Neutrophil (primary cell): ENCODE results near the gene FLAD1.
A peak's percentile ranks its signal among the peaks of the same experiment; 100 is the strongest.

Experiments
- H3K27ac ChIP-seq: fragments of 200-600 bp; sonication (generic); 2 replicates; pipeline ENCODE4 v1.5.1; 2016; ENCODE audit warnings: mild to moderate bottlenecking, moderate library complexity
- H3K27me3 ChIP-seq: fragments of 200-600 bp; sonication (generic); 2 replicates; pipeline ENCODE4 v1.6.0; 2016; ENCODE audit warnings: mild to moderate bottlenecking
- H3K36me3 ChIP-seq: fragments of 200-600 bp; sonication (generic); 2 replicates; pipeline ENCODE4 v1.5.1; 2017
- H3K4me1 ChIP-seq, 2 experiments: fragments of 200-600 bp in 1 of 2; sonication (generic) in 1 of 2; 1 replicate in 1 of 2; 2 replicates in 1 of 2; pipeline versions ENCODE4 v1.5.1 to v1.6.1; 2013 to 2016; ENCODE audit warnings: low read depth in 1 of 2, low read length in 1 of 2, mild to moderate bottlenecking in 1 of 2, moderate library complexity in 1 of 2; ENCODE audit not compliant: control insufficient read depth in 1 of 2, insufficient read depth in 1 of 2
- H3K4me3 ChIP-seq, 2 experiments: fragments of 200-600 bp in 1 of 2; sonication (generic) in 1 of 2; 1 replicate in 1 of 2; 2 replicates in 1 of 2; pipeline ENCODE4 v1.5.1; 2013 to 2016; ENCODE audit warnings: low read depth in 1 of 2, low read length in 1 of 2, mild to moderate bottlenecking in 1 of 2, moderate library complexity in 1 of 2
- H3K9me3 ChIP-seq: fragments of 200-600 bp; sonication (generic); 2 replicates; pipeline ENCODE4 v1.5.1; 2016
- TF ChIP-seq, protein P1 (sequence below): fragments of 200-600 bp; sonication (generic); IDR thresholded peaks from 2 replicates; pipeline ENCODE4 v1.5.1; 2016; ENCODE audit warnings: antibody characterized with exemption

FLAD1 gene

DNA sequence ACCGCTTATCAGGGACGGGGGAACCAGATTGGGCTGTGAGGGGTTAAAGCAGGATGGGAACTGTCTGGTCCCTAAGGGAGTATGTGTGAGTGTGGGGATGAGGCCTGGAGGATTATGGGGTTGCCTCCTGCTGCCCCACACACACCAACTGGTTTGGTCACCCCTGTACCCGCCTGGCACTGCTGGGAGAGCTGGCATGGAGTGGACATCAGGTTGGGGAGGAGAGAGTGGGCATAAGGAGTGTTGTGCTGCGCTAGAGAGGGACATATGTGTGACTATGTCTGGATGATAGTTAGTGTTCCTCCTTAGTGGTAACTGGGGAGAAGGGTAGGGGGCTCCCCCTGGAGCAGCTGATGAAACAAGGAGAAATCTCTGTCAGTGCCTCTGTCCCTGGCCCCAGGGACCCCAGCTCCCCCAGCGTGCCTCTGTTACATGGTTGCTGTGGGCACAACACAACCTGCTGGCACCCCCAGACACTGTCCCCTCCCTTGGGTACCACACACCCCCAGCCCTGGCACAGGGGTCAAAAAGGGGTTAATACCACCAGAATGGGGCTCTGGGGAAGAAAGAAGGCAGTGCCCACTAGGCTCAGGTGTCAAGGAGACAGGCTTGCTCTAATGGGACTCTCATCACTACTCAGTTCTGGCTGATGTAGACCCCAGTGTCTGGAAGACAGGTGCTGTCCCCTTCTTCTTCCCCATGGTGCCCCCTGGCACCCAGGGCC lies 21.4 kb downstream of the FLAD1 start:
- TF ChIP-seq, protein P1, sequence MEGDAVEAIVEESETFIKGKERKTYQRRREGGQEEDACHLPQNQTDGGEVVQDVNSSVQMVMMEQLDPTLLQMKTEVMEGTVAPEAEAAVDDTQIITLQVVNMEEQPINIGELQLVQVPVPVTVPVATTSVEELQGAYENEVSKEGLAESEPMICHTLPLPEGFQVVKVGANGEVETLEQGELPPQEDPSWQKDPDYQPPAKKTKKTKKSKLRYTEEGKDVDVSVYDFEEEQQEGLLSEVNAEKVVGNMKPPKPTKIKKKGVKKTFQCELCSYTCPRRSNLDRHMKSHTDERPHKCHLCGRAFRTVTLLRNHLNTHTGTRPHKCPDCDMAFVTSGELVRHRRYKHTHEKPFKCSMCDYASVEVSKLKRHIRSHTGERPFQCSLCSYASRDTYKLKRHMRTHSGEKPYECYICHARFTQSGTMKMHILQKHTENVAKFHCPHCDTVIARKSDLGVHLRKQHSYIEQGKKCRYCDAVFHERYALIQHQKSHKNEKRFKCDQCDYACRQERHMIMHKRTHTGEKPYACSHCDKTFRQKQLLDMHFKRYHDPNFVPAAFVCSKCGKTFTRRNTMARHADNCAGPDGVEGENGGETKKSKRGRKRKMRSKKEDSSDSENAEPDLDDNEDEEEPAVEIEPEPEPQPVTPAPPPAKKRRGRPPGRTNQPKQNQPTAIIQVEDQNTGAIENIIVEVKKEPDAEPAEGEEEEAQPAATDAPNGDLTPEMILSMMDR, result no peak
- Histone ChIP-seq H3K4me1 (peaks cover 68 to 79% of the 10 kb centered on the region in 2 experiments), H3K27ac (peak overlapping the region; percentile 97), H3K9me3 (no peaks in the 10 kb centered on the region), H3K36me3 (no peaks in the 10 kb centered on the region), H3K4me3 (peak overlapping the region; percentile 85 to 100), H3K27me3 (no peaks in the 10 kb centered on the region)

DNA sequence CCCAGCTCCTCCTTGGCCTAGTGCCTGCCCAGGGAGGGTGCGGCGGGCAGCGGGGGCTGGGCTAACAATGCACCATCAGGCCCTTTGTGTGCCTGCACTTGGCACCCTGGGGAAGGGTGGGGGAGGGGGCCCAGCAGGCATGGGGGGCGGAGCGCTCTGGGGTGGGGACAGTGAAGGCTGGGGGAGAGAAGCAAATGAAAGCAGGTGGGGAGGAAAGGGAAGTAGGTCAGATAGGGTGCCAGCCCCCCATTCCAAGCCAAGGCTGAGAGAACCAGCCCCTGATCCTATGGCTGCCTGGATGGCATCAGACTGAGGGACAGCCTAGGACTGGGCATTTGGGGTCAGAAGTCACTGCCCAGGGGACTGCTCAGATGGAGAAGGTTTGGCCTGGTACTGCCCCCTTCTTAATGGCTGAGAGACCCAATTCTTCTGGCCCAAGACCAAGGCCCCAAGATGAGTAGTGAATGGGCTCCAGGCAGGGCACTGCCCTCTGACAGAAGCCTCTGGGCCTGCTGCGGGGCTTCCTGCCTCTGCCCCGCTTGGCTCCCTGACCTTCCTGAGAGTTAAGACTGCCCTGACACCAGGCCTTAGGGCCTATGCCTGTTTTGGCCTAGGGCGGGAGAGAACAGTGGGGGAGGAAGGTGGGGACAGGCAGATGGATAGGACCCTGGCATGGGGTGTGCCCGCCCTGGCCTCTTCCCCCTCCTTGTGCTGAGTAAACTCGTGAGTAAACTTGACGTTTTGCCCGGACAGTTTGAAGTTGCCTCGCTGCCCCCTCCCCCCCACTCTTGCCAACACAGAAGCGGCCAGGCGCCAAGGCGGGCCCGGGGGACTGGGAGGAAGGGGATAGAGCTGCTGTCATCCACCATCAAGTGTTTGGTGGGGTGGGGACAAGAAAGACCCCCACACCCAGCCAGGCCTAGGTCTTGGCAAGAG lies 22.2 kb downstream of the FLAD1 start:
- no peaks in the 10 kb centered on the region for H3K36me3 ChIP-seq
- TF ChIP-seq, protein P1, result no peak
- no peaks in the 10 kb centered on the region for H3K27me3 ChIP-seq
- peak overlapping the region; percentile 97 for H3K27ac ChIP-seq
- no peaks in the 10 kb centered on the region for H3K9me3 ChIP-seq
- H3K4me3 ChIP-seq, result peak overlapping the region; percentile 85 to 100
- peaks cover 68 to 79% of the 10 kb centered on the region in 2 experiments for H3K4me1 ChIP-seq

DNA sequence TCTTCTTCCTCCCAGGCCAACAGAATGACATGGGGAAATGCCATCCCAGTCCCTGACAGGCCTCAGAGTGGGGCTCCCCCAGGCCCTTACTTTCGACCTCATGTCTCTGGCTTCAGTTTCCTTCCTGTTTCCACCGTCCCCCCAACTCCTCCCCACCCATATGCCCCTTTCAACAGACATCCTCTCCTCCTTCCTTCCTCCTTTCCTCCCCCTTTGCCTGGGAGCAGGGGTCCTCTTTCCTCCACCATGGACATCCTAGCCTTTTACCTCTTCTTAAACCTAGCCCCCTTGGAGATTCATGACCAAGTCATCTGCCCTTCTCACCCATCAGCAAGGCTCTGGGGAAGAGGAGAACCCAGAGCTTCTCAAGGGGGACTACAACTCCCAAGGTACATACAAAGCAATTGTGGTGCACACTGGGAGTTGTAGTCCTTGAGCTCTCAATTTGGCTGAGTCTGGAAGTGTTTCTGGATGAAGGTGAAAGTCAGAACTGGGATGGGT lies 23.5 kb downstream of the FLAD1 start:
- Histone ChIP-seq H3K27me3 (no peaks in the 10 kb centered on the region), H3K9me3 (no peaks in the 10 kb centered on the region), H3K4me3 (peak overlapping the region; percentile 85 to 95), H3K36me3 (peaks cover 9% of the 10 kb centered on the region), H3K27ac (peak overlapping the region; percentile 97), H3K4me1 (peaks cover 74 to 80% of the 10 kb centered on the region in 2 experiments)
- TF ChIP-seq, protein P1, result no peak

DNA sequence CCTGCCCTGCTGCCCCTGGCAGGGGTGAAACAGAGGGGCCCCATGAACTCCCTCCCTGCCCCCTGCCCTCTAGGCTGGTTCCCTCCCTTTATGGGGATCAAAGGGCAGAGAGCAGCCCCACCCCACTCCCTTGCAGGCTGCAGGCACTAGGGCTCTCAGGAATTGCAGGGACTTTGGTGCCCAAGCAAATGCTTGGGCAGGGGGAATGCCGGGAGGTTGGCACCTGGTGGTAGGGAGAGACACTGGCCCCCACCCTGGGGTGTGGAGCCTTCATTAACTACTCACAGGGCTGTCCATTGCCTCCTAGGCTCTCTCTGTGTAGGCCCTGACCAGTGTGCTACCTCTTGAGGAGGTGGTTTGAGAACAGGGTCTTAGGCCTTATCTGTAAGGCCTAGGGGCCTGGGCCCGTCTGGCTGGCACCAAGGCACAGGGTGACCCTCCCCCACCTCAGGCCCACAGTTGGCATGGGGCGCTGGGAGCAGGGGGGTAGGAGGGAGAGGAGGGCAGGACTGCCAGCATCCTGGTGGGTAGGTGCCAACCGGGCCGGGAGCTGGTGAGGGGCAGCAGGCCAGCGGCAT lies 24.2 kb downstream of the FLAD1 start:
- Histone ChIP-seq H3K27ac (peak overlapping the region; percentile 97), H3K4me3 (peak overlapping the region; percentile 85 to 95), H3K9me3 (no peaks in the 10 kb centered on the region), H3K4me1 (peaks cover 81 to 87% of the 10 kb centered on the region in 2 experiments), H3K36me3 (peaks cover 16% of the 10 kb centered on the region), H3K27me3 (no peaks in the 10 kb centered on the region)
- TF ChIP-seq, protein P1, result no peak
